Suprapubic skin (tissue), 4 donors: ENCODE measurements around the gene MROH2A.

Experiments
- CTCF ChIP-seq, 2 donors: fragments of 200-600 bp in 1 of 2; fragments of 450-650 bp in 1 of 2; sonication (generic) in 1 of 2; IDR thresholded peaks; one replicate each; pipeline ENCODE4 v1.5.1; 2016 to 2019; ENCODE audit warnings: antibody characterized with exemption in 2 of 2, mild to moderate bottlenecking in 1 of 2, moderate library complexity in 1 of 2
- EP300 ChIP-seq: sonication (generic); formaldehyde crosslinking; IDR thresholded peaks from one replicate; pipeline ENCODE4 v1.6.1; 2017; ENCODE audit warnings: antibody characterized with exemption
- POLR2A ChIP-seq, 2 donors: fragments of 450-650 bp; IDR thresholded peaks; one replicate each; pipeline ENCODE4 v1.6.1; 2017; ENCODE audit warnings: antibody characterized with exemption in 2 of 2, mild to moderate bottlenecking in 2 of 2, moderate library complexity in 2 of 2
- POLR2AphosphoS5 ChIP-seq, 3 donors: sonication (generic); formaldehyde crosslinking; IDR thresholded peaks; one replicate each; pipeline ENCODE4 v1.6.1; 2017; ENCODE audit warnings: antibody characterized with exemption in 3 of 3

- TF ChIP-seq CTCF (IDR thresholded peaks at IDR 0.05) (no peak), POLR2A (IDR thresholded peaks at IDR 0.05) (no peak), POLR2AphosphoS5 (IDR thresholded peaks at IDR 0.05) (no peak), EP300 (no peak)
Observed at GRCh38 chr2:233799087-233799665, 21.0 kb downstream of the MROH2A start.
